ENCODE data around the gene NARS2.
"Not testable (repeated sequence)": the region's sequence is repeated elsewhere in the genome, so short reads cannot be mapped to it uniquely, and the experiment has no call there.

NARS2 gene

DNA sequence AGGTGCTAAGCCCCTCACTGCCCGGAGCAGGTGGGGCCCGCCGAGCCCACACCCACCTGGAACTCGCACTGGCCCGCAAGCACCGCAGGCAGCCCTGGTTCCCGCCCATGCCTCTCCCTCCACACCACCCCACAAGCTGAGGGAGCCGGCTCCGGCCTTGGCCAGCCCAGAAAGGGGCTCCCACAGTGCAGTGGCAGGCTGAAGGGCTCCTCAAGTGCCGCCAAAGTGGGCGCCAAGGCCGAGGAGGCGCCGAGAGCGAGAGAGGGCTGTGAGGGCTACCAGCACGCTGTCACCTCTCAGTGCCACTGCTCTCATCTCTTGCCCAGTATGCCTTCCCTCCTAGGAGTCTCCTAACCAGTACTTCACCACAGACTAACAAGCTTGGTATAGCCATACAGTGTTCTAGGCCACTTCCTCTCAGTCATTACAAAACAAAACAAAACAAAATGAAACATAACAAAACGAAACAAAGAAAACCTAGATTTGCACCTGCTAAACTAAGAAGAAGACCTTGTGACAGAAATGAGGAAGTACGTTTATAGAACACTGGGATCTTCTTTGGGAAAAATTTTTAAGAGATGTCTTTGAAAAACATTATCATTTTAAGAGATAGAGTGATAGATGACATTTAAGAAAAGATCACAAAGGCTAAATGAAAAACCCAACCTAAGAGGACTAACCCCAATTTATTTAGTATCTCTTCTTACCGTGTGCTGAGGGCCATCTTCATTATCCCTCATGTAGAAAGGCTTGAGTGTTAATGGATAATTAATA, 109.3 kb downstream of the NARS2 start:
- no peak for DNase-seq (ENCODE audit: low read depth in 2 of 2)

DNA sequence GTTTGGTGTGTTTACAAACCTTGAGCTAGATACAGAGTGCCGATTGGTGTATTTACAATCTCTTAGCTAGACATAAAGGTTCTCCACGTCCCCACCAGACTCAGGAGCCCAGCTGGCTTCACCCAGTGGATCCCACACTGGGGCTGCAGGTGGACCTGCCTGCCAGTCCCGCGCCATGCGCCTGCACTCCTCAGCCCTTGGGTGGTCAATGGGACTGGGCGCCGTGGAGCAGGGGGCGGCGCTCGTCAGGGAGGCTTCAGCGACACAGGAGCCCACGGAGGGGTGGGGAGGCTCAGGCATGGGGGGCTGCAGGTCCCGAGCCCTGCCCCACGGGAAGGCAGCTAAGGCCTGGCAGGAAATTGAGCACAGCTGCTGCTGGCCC, 109.9 kb downstream of the NARS2 start:
- not testable (repeated sequence) for DNase-seq (ENCODE audit: low read depth in 2 of 2); H3K4me3 ChIP-seq (replicated peaks in 1 of 2; ENCODE audit: low read depth in 2 of 2, low read length in 2 of 2)

More for the DNA sequence above, 109.3 kb downstream of the NARS2 start:
- H3K4me3 ChIP-seq (replicated peaks in 1 of 2; ENCODE audit: low read depth in 2 of 2, low read length in 2 of 2) = no peak overlapping the region
- TF ChIP-seq, protein P1, sequence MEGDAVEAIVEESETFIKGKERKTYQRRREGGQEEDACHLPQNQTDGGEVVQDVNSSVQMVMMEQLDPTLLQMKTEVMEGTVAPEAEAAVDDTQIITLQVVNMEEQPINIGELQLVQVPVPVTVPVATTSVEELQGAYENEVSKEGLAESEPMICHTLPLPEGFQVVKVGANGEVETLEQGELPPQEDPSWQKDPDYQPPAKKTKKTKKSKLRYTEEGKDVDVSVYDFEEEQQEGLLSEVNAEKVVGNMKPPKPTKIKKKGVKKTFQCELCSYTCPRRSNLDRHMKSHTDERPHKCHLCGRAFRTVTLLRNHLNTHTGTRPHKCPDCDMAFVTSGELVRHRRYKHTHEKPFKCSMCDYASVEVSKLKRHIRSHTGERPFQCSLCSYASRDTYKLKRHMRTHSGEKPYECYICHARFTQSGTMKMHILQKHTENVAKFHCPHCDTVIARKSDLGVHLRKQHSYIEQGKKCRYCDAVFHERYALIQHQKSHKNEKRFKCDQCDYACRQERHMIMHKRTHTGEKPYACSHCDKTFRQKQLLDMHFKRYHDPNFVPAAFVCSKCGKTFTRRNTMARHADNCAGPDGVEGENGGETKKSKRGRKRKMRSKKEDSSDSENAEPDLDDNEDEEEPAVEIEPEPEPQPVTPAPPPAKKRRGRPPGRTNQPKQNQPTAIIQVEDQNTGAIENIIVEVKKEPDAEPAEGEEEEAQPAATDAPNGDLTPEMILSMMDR (IDR thresholded peaks at IDR 0.05; ENCODE audit: low read depth, low read length) = no peak

DNA sequence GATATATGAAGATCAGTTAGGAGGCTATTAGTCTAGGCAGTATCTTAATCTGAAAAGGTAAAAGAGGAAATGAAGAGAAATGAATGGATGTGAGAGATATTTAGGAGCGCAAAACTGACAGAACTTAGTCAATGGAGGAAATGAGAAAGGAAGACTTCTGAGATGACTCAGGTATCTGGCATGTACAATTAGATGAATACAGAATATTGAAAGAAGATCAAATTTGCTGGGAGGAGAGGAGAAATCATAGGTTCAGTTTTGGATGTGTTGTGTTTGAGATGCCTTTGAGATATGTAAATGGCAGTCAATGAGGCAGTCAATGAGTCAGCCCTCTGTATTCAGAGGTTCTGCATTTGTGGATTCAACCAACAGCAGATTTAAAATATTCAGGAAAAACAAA, 114.2 kb downstream of the NARS2 start:
- H3K4me3 ChIP-seq (replicated peaks in 1 of 2; ENCODE audit: low read depth in 2 of 2, low read length in 2 of 2) = no peak overlapping the region
- TF ChIP-seq, protein P1 (IDR thresholded peaks at IDR 0.05; ENCODE audit: low read depth, low read length) = no peak
- DNase-seq (ENCODE audit: low read depth in 2 of 2) = peak in 1 of 2 donors; percentile 48

DNA sequence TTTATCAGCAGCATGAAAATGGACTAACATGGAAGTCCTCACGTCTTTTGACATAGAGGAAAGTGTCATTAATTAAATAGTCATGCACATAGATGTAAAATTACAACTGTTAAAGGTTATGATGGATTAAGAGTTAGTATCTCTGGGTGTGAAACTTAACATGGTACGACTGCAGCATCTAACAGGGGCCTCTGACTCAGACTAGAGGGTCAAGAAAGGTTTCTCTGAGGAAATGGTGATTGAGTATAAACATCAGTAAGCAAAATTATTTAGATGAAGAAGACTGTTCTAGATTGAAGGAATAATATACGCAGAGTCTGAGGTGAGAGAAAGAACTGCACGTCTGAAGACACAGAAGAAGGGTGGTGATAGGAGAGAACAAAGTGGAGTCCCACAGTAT, 114.9 kb downstream of the NARS2 start:
- DNase-seq (ENCODE audit: low read depth in 2 of 2) = no peak
- H3K4me3 ChIP-seq (replicated peaks in 1 of 2; ENCODE audit: low read depth in 2 of 2, low read length in 2 of 2) = no peak overlapping the region
- TF ChIP-seq, protein P1 (IDR thresholded peaks at IDR 0.05; ENCODE audit: low read depth, low read length) = no peak

DNA sequence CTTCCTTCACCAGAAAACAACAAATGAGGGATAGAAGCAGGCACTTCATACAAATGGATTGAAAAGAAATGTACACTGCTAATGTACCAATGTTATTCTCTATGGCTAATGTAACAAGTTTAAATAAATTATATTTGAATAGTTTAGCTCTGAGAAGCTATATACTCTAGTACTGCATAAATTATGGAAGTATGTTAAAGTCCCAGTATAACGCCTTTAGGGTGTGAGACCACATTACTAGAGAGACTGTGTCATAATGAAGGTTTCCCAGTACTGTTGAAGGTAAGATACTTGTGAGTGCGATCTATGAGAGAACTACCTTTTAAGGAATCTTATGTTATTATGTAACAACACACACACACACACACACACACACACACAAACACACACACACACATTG, 117.2 kb downstream of the NARS2 start:
- H3K4me3 ChIP-seq (replicated peaks in 1 of 2; ENCODE audit: low read depth in 2 of 2, low read length in 2 of 2) = no peak overlapping the region
- TF ChIP-seq, protein P1 (IDR thresholded peaks at IDR 0.05; ENCODE audit: low read depth, low read length) = no peak
- no peak for DNase-seq (ENCODE audit: low read depth in 2 of 2)

DNA sequence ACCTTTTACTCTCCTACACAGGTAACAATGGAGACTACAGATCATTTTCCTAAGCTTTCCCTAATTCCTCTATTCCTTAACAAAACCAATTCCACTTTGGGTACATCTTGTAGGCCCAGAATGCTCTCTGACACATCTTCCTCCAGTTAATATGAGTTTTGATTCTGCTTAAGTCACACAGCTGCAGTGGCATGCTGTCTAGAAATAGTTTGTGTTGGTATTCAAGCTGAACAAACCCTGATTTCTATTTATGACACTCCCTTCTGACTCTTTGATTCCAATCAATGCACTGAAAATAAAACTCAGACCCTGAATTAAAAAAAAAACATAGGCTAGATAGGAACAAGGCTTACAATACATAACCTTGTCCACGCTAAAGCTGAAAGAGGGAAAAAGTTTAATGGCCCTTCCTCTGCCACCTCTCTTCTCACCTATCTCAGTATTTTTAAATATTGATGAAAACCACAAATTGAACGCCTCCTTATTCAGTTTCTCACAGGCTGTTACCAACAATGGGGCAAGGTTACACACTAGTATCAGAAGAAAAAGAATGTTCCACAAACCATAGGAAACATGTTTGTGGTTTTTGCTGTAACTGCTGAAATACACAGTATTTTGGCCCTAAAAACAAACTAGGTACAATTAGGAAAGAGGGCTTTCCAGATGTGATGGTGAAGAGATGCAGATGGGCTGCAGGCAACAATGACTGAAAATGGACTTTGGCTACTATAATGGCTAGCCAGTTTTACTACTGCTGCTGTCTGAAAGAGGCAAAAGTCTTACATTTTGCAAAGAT, 121.3 kb downstream of the NARS2 start:
- H3K4me3 ChIP-seq (replicated peaks in 1 of 2; ENCODE audit: low read depth in 2 of 2, low read length in 2 of 2) = no peak overlapping the region
- TF ChIP-seq, protein P1 (IDR thresholded peaks at IDR 0.05; ENCODE audit: low read depth, low read length) = no peak
- peak in 1 of 2 donors; percentile 15 for DNase-seq (ENCODE audit: low read depth in 2 of 2)

All from cardiac fibroblast (primary cell).